Caco-2 (cell line): ENCODE results near the gene GALE. TPM values are rescaled to one million over a fixed set of nuclear protein-coding genes. Genes with fewer than 3 reads are reported as not detected.

Experiments used
- BruUV-seq: library from RNA; stranded (reverse); fragments of 400-500 nt; replicated peaks from 2 replicates; lab custom pipeline; 2021; lab: Mats Ljungman, UMichigan
- CTCF ChIA-PET: fragments of 300-600 bp; sonication (Branson Sonifier 250); formaldehyde crosslinking; loops from one replicate; lab custom pipeline; 2022; ENCODE audit warnings: antibody characterized with exemption; lab: Charles Lee
- POLR2A ChIA-PET: fragments of 300-600 bp; sonication (Branson Sonifier 250); formaldehyde crosslinking; loops from one replicate; lab custom pipeline; 2022; ENCODE audit warnings: antibody characterized with exemption; lab: Charles Lee
- DNase-seq, 2 experiments: peaks; one replicate each; pipeline versions ENCODE4 v3.0.0 to v3.0.0-alpha.2; 2020 to 2022
- H3K27me3 ChIP-seq: replicated peaks from 2 replicates; pipeline ENCODE4 v1.6.0; 2011; ENCODE audit warnings: low read length; ENCODE audit not compliant: control insufficient read depth, insufficient read depth
- H3K36me3 ChIP-seq: 2 replicates; pipeline ENCODE4 v1.5.1; 2011; ENCODE audit warnings: low read length; ENCODE audit not compliant: control insufficient read depth, insufficient read depth
- H3K4me1 ChIP-seq: fragments of 250-450 bp; sonication (Bioruptor Pico); 2 replicates; pipeline ENCODE4 v1.5.1; 2020; ENCODE audit warnings: mild to moderate bottlenecking
- H3K4me3 ChIP-seq: 2 replicates; pipeline ENCODE4 v1.5.1; 2011; ENCODE audit warnings: low read depth, mild to moderate bottlenecking, control low read depth, low read length
- H3K9me3 ChIP-seq: fragments of 250-450 bp; sonication (Bioruptor Pico); 2 replicates; pipeline ENCODE4 v1.5.1; 2020; ENCODE audit warnings: mild to moderate bottlenecking, moderate library complexity
- H3K27ac Mint-ChIP-seq: one replicate; pipeline ENCODE4 v1.8.0; 2022; ENCODE audit warnings: mixed read lengths; ENCODE audit not compliant: unreplicated experiment
- H3K27me3 Mint-ChIP-seq: one replicate; pipeline ENCODE4 v1.8.0; 2022; ENCODE audit warnings: mixed read lengths; ENCODE audit not compliant: insufficient read depth, unreplicated experiment
- H3K36me3 Mint-ChIP-seq: one replicate; pipeline ENCODE4 v1.8.0; 2022; ENCODE audit warnings: mild to moderate bottlenecking, mixed read lengths; ENCODE audit not compliant: insufficient read depth, unreplicated experiment
- H3K4me1 Mint-ChIP-seq: one replicate; pipeline ENCODE4 v1.8.0; 2022; ENCODE audit warnings: low read depth, mixed read lengths; ENCODE audit not compliant: unreplicated experiment
- H3K4me3 Mint-ChIP-seq: one replicate; pipeline ENCODE4 v1.8.0; 2022; ENCODE audit warnings: mild to moderate bottlenecking, moderate library complexity, mixed read lengths; ENCODE audit not compliant: unreplicated experiment
- H3K9me3 Mint-ChIP-seq: one replicate; pipeline ENCODE4 v1.8.0; 2022; ENCODE audit warnings: mixed read lengths; ENCODE audit not compliant: unreplicated experiment
- intact Hi-C: fragments of 100-400 bp; cut with micrococcal nuclease; formaldehyde crosslinking; loops from one replicate; pipeline ENCODE4 v1.10.0; 2022; ENCODE audit not compliant: unreplicated experiment
- total RNA-seq: library from RNA; stranded (reverse); gene quantifications from 2 replicates; pipeline ENCODE4 v1.2.3, GENCODE V29; 2022
- TF ChIP-seq, protein P1 (sequence below), 2 experiments: fragments of 200-600 bp in 1 of 2; IDR thresholded peaks; 1 replicate in 1 of 2; 2 replicates in 1 of 2; pipeline versions ENCODE4 v1.5.1 to v1.8.0; 2011 to 2022; ENCODE audit warnings: antibody characterized with exemption in 1 of 2, control low read depth in 1 of 2, inconsistent platforms in 1 of 2, low read depth in 1 of 2, low read length in 1 of 2, mild to moderate bottlenecking in 1 of 2, moderate library complexity in 1 of 2; ENCODE audit not compliant: insufficient read depth in 1 of 2, severe bottlenecking in 1 of 2, unreplicated experiment in 1 of 2

Gene GALE
- total RNA-seq, 1 experiment from 2014 or later = 51.6 TPM

DNA sequence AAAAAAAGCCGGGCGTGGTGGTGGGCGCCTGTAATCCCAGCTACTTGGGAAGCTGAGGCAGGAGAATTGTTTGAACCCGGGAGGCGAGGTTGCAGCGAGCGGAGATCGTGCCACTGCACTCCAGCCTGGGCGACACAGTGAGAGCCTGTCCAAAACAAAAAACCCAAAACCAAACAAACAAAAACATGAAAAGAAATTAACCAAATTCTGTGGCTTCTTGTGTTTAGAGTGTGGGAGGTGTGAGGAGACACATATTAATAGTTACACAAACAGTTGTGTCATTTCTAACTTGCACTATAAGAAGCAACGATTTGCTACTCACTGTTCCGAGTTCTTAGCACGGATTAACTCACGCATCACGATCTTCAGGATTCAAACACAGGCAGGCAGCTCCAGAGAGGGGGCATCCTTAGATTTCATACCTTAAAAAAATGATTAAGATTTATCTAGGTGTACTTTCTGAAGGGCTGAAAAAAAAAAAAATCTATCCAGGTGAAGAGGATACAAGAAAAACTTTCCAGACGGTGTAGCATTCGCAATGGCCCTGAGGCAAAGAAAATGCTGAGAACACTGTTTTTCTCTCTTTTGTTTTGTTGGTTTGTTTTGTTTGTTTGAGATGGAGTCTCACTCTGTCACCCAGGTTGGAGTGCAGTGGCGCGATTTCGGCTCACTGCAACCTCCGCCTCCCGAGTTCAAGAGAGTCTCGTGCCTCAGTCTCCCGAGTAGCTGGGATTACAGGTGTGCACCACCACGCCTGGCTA, 25.4 kb upstream of the GALE start:
- Mint-ChIP-seq H3K27ac (peak overlapping the region; percentile 88), H3K4me1 (no peaks in the 10 kb centered on the region), H3K4me3 (peak overlapping the region; percentile 85), H3K36me3 (peaks cover 6% of the 10 kb centered on the region), H3K9me3 (no peaks in the 10 kb centered on the region), H3K27me3 (no peaks in the 10 kb centered on the region)
- H3K4me1 ChIP-seq = no peaks in the 10 kb centered on the region
- intact Hi-C loops = loop anchor here (1.0 kb wide), 1 partner anchor 17 kb away; no protein-coding TSS in a partner anchor
- CTCF ChIA-PET = interaction anchor here (0.6 to 0.7 kb wide), 4 partner anchors 12 to 324 kb away, joined by 3 read pairs; no protein-coding TSS in a partner anchor
- H3K27me3 ChIP-seq = no peaks in the 10 kb centered on the region
- peak overlapping the region; percentile 76 for H3K4me3 ChIP-seq
- H3K36me3 ChIP-seq = no peaks in the 10 kb centered on the region
- TF ChIP-seq, protein P1, sequence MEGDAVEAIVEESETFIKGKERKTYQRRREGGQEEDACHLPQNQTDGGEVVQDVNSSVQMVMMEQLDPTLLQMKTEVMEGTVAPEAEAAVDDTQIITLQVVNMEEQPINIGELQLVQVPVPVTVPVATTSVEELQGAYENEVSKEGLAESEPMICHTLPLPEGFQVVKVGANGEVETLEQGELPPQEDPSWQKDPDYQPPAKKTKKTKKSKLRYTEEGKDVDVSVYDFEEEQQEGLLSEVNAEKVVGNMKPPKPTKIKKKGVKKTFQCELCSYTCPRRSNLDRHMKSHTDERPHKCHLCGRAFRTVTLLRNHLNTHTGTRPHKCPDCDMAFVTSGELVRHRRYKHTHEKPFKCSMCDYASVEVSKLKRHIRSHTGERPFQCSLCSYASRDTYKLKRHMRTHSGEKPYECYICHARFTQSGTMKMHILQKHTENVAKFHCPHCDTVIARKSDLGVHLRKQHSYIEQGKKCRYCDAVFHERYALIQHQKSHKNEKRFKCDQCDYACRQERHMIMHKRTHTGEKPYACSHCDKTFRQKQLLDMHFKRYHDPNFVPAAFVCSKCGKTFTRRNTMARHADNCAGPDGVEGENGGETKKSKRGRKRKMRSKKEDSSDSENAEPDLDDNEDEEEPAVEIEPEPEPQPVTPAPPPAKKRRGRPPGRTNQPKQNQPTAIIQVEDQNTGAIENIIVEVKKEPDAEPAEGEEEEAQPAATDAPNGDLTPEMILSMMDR (IDR thresholded peaks at IDR 0.05; ENCODE audit: insufficient read depth in 1 of 2, low read depth in 1 of 2, low read length in 1 of 2, severe bottlenecking in 1 of 2, unreplicated experiment in 1 of 2) = no peak
- H3K9me3 ChIP-seq = no peaks in the 10 kb centered on the region
- POLR2A ChIA-PET = interaction anchor here (0.6 to 1.3 kb wide), 9 partner anchors 12 to 818 kb away, joined by 3 to 11 read pairs (median 5); partner anchors contain the start of genes GALE and PNRC2
- no peak for DNase-seq
- no TSS peak for BruUV-seq

DNA sequence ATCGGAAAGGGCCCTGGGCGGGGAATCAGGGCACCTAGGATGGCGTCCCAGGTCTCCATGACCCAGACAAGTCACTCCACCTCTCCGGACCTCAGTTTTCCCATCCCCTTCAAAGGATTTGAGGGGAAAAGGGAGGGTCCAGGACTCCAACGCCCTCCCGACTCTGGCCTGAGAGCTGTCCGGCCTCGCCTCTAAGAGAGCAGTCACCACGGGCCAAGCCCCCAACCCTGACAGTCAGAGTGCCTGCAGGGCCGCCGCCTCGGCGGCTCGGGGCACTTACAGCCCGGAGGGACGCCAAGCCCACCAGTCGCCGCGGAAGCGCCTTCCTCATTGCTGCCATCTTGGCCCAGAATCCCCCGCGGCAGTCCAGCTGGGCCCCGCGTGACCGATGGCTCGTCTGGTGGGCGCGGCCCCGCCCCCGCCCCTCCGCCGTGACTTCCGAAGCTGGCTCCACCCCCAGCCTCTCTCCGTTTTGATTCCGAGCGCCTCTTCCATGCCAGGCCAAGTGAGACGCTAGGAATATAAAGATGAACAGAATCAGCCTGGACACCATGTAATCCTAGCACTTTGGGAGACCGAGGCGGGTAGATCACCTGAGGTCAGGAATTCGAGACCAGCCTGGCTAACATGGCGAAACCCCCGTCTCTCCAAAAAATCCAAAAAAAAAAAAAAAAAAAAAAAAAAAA, 24.7 kb upstream of the GALE start, which contains the start of gene HMGCL:
TSS of gene HMGCL (minus strand) at position 354 of the 686 bp plus-strand sequence. CDS start at position 340, 14 bp downstream.
- BruUV-seq = no TSS peak
- no peaks in the 10 kb centered on the region for H3K27me3 Mint-ChIP-seq
- peak within 1 kb of the TSS; percentile 88 for H3K27ac Mint-ChIP-seq
- Histone ChIP-seq H3K9me3 (no peaks in the 10 kb centered on the region), H3K27me3 (no peaks in the 10 kb centered on the region), H3K36me3 (no peaks in the 10 kb centered on the region), H3K4me3 (peak within 1 kb of the TSS; percentile 76), H3K4me1 (no peaks in the 10 kb centered on the region)
- POLR2A ChIA-PET = interaction anchor here (0.6 to 1.3 kb wide), 9 partner anchors 13 to 819 kb away, joined by 3 to 11 read pairs (median 5); partner anchors contain the start of genes GALE and PNRC2
- H3K4me1 Mint-ChIP-seq = no peaks in the 10 kb centered on the region
- TF ChIP-seq, protein P1 (IDR thresholded peaks at IDR 0.05; ENCODE audit: insufficient read depth in 1 of 2, low read depth in 1 of 2, low read length in 1 of 2, severe bottlenecking in 1 of 2, unreplicated experiment in 1 of 2) = no peak
- H3K4me3 Mint-ChIP-seq = peak within 1 kb of the TSS; percentile 85
- intact Hi-C loops = loop anchor here (1.0 kb wide), 1 partner anchor 16 kb away; no protein-coding TSS in a partner anchor
- peak; percentile 83 to 85 for DNase-seq
- H3K9me3 Mint-ChIP-seq = no peaks in the 10 kb centered on the region
- CTCF ChIA-PET = interaction anchor here (0.5 to 0.7 kb wide), 6 partner anchors 13 to 325 kb away, joined by 3 read pairs; partner anchors contain the start of gene GALE
- peaks cover 6% of the 10 kb centered on the region for H3K36me3 Mint-ChIP-seq

DNA sequence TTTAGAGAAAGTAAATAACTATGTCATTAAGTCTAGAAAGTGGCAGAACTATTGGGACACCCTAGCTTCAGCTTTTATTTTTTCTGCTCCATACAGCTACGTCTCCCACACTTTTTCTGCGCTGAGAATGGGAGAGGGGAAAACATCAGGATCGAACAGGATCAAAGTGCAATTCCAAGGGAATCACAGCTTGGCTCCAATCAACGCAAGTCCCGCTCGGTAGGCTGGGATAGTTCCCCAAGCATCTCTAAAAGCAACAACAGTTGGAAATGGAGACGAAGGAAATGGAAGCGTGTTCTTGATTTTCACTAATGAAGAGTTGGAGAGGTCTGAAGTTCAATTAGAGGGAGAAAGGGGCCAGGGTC, 24.1 kb upstream of the GALE start:
- no peaks in the 10 kb centered on the region for H3K4me1 ChIP-seq
- intact Hi-C loops = loop anchor here (1.0 kb wide), 1 partner anchor 15 kb away; no protein-coding TSS in a partner anchor
- Mint-ChIP-seq H3K36me3 (peaks cover 6% of the 10 kb centered on the region), H3K9me3 (no peaks in the 10 kb centered on the region), H3K4me1 (no peaks in the 10 kb centered on the region), H3K27ac (peak overlapping the region; percentile 88), H3K4me3 (peak overlapping the region; percentile 85), H3K27me3 (no peaks in the 10 kb centered on the region)
- H3K36me3 ChIP-seq = no peaks in the 10 kb centered on the region
- no peak for DNase-seq
- POLR2A ChIA-PET = interaction anchor here (0.5 to 1.3 kb wide), 3 partner anchors 25 to 102 kb away, joined by 3 to 5 read pairs (median 5); partner anchors contain the start of genes GALE and PITHD1
- CTCF ChIA-PET = interaction anchor here (0.5 to 0.6 kb wide), 3 partner anchors 24 to 321 kb away, joined by 3 to 4 read pairs (median 3); partner anchors contain the start of gene GALE
- H3K9me3 ChIP-seq = no peaks in the 10 kb centered on the region
- BruUV-seq = TSS peak; percentile 82
- peak overlapping the region; percentile 76 for H3K4me3 ChIP-seq
- no peaks in the 10 kb centered on the region for H3K27me3 ChIP-seq
- TF ChIP-seq, protein P1 (IDR thresholded peaks at IDR 0.05; ENCODE audit: insufficient read depth in 1 of 2, low read depth in 1 of 2, low read length in 1 of 2, severe bottlenecking in 1 of 2, unreplicated experiment in 1 of 2) = no peak
